Upper lobe of left lung (tissue), 4 donors: ENCODE measurements around the gene TMEM258.

Source experiments
- POLR2A ChIP-seq, 4 donors: fragments of 450-650 bp; IDR thresholded peaks; one replicate each; pipeline ENCODE4 v1.5.1; 2016 to 2017; ENCODE audit warnings: antibody characterized with exemption in 4 of 4, mild to moderate bottlenecking in 2 of 4
- POLR2AphosphoS5 ChIP-seq, 2 donors: sonication (generic); formaldehyde crosslinking; IDR thresholded peaks; one replicate each; pipeline ENCODE4 v1.5.1; 2017; ENCODE audit warnings: antibody characterized with exemption in 2 of 2
- TF ChIP-seq, protein P1 (sequence below), 6 experiments: fragments of 450-650 bp in 4 of 6; fragments of 200-600 bp in 2 of 6; sonication (generic) in 2 of 6; IDR thresholded peaks; one replicate each; pipeline ENCODE4 v1.5.1; 2016 to 2019; ENCODE audit warnings: antibody characterized with exemption in 6 of 6

- TF ChIP-seq POLR2A (IDR thresholded peaks at IDR 0.05) (no peak), POLR2AphosphoS5 (IDR thresholded peaks at IDR 0.05) (no peak)
- TF ChIP-seq, protein P1, sequence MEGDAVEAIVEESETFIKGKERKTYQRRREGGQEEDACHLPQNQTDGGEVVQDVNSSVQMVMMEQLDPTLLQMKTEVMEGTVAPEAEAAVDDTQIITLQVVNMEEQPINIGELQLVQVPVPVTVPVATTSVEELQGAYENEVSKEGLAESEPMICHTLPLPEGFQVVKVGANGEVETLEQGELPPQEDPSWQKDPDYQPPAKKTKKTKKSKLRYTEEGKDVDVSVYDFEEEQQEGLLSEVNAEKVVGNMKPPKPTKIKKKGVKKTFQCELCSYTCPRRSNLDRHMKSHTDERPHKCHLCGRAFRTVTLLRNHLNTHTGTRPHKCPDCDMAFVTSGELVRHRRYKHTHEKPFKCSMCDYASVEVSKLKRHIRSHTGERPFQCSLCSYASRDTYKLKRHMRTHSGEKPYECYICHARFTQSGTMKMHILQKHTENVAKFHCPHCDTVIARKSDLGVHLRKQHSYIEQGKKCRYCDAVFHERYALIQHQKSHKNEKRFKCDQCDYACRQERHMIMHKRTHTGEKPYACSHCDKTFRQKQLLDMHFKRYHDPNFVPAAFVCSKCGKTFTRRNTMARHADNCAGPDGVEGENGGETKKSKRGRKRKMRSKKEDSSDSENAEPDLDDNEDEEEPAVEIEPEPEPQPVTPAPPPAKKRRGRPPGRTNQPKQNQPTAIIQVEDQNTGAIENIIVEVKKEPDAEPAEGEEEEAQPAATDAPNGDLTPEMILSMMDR (IDR thresholded peaks at IDR 0.05), result no peak
Observed at GRCh38 chr11:61771195-61771894, 21.1 kb downstream of the TMEM258 start.
